Gastroesophageal sphincter (tissue), 4 donors: ENCODE data around the gene SLC35C1. TPM values are rescaled to one million over a fixed set of nuclear protein-coding genes. Genes with fewer than 3 reads are reported as not detected.

Source experiments
- ATAC-seq: fragments of 150-250 bp; one replicate; pipeline ENCODE4 v1.9.1; 2016; ENCODE audit warnings: mild to moderate bottlenecking, moderate library complexity
- H3K27ac ChIP-seq, 4 donors: fragments of 200-600 bp; sonication (generic) in 3 of 4; 1 replicate in 3 of 4; 2 replicates in 1 of 4; pipeline ENCODE4 v1.5.1; 2016 to 2019
- H3K27me3 ChIP-seq: fragments of 200-600 bp; sonication (generic); one replicate; pipeline ENCODE4 v1.5.1; 2019
- H3K36me3 ChIP-seq, 2 donors: fragments of 200-600 bp; sonication (generic); one replicate each; pipeline ENCODE4 v1.5.1; 2019; ENCODE audit warnings: control low read depth in 1 of 2
- H3K4me1 ChIP-seq, 3 donors: fragments of 200-600 bp; sonication (generic); 1 replicate in 2 of 3; 2 replicates in 1 of 3; pipeline ENCODE4 v1.5.1; 2016 to 2019; ENCODE audit warnings: control low read depth in 2 of 3
- H3K4me3 ChIP-seq, 2 donors: fragments of 200-600 bp; sonication (generic); one replicate each; pipeline ENCODE4 v1.5.1; 2019; ENCODE audit warnings: mild to moderate bottlenecking in 1 of 2, moderate library complexity in 1 of 2
- H3K9me3 ChIP-seq, 3 donors: fragments of 200-600 bp; sonication (generic); one replicate each; pipeline ENCODE4 v1.5.1; 2017 to 2019; ENCODE audit warnings: control low read depth in 2 of 3
- CTCF ChIP-seq, 4 experiments: fragments of 200-600 bp in 2 of 4; fragments of 450-650 bp in 2 of 4; sonication (generic) in 1 of 4; IDR thresholded peaks; one replicate each; pipeline ENCODE4 v1.5.1; 2017 to 2019; ENCODE audit warnings: antibody characterized with exemption in 4 of 4, mild to moderate bottlenecking in 2 of 4, moderate library complexity in 2 of 4
- EP300 ChIP-seq: sonication (generic); formaldehyde crosslinking; IDR thresholded peaks from one replicate; pipeline ENCODE4 v1.6.1; 2017; ENCODE audit warnings: antibody characterized with exemption, mild to moderate bottlenecking
- POLR2A ChIP-seq, 2 donors: fragments of 450-650 bp; IDR thresholded peaks; one replicate each; pipeline ENCODE4 v1.6.1; 2017; ENCODE audit warnings: antibody characterized with exemption in 2 of 2, mild to moderate bottlenecking in 2 of 2, moderate library complexity in 1 of 2
- POLR2AphosphoS5 ChIP-seq: sonication (generic); formaldehyde crosslinking; IDR thresholded peaks from one replicate; pipeline ENCODE4 v1.6.1; 2017; ENCODE audit warnings: antibody characterized with exemption
- WGBS, 2 donors: methylation state at CpG; one replicate each; pipeline ENCODE4 v1.1.5; 2018; ENCODE audit warnings: low coverage in 1 of 2; 5-methylcytosine and 5-hydroxymethylcytosine counted together
- total RNA-seq, 4 donors: library from RNA; depleted of rRNA; stranded (reverse); fragments of >200 nt; gene quantifications; one replicate each; pipeline ENCODE4 v1.1.0, GENCODE V29; 2016

The SLC35C1 gene
- total RNA-seq, 4 donors from 2014 or later: 6.8 to 22.3 (median 8.5) TPM

GRCh38 chr11:45847911-45848316, 43.0 kb downstream of the SLC35C1 start:
- Histone ChIP-seq H3K9me3 (no peaks in the 10 kb centered on the region), H3K4me1 (peaks cover 18 to 69% (median 43%) of the 10 kb centered on the region in 3 donors)

DNA sequence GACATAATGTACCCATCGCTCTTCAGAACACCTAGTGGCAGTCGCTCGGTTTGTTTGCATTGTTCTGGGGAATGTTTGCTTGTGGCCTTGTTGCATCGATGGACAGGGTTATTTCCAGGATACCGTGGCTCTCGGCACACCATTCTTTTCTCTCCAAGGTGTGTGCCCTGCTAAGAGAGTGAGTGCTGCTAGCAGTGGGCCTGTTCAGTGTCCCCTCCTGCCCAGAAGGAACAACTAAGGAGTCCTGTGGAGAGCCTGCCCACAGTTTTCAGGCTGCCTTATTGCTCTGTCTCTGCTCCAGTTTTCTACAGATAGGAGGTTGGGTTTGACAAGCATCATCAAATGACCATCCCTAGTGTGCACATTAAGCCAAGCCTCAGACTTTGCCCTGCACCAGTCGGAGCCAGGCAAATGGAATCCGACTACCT, 43.7 kb downstream of the SLC35C1 start:
- Histone ChIP-seq H3K27ac (peak overlapping the region; percentile 96 to 99 (median 98)), H3K4me3 (peak overlapping the region; percentile 92 to 94), H3K36me3 (peaks cover 0 to 5% of the 10 kb centered on the region in 2 donors), H3K27me3 (no peaks in the 10 kb centered on the region), H3K4me1 (peaks cover 22 to 72% (median 47%) of the 10 kb centered on the region in 3 donors), H3K9me3 (no peaks in the 10 kb centered on the region)
- ATAC-seq: no peak
- 31 to 39% methylated on average over 5 to 8 of the region's 8 CpGs for WGBS, 2 donors
- TF ChIP-seq CTCF (IDR thresholded peaks at IDR 0.05): no peak
- TF ChIP-seq EP300: no peak
- TF ChIP-seq POLR2A (IDR thresholded peaks at IDR 0.05): no peak
- TF ChIP-seq POLR2AphosphoS5: no peak

More at GRCh38 chr11:45847911-45848316, 43.0 kb downstream of the SLC35C1 start:
- 10% methylated on average over 1 of the region's 16 CpGs; no CpG with 5 or more reads in 1 of the 2 donors for WGBS, 2 donors
- Histone ChIP-seq H3K27ac (peak overlapping the region; percentile 96 to 99 (median 98)), H3K27me3 (no peaks in the 10 kb centered on the region), H3K4me3 (peak overlapping the region; percentile 92 to 94), H3K36me3 (no peaks in the 10 kb centered on the region)
- no peak for TF ChIP-seq POLR2A (IDR thresholded peaks at IDR 0.05)
- peak in 2 of 4 experiments; percentile 12 to 19 for TF ChIP-seq CTCF (IDR thresholded peaks at IDR 0.05)
- TF ChIP-seq POLR2AphosphoS5: peak; percentile 26
- TF ChIP-seq EP300: no peak
- peak; percentile 24 for ATAC-seq

DNA sequence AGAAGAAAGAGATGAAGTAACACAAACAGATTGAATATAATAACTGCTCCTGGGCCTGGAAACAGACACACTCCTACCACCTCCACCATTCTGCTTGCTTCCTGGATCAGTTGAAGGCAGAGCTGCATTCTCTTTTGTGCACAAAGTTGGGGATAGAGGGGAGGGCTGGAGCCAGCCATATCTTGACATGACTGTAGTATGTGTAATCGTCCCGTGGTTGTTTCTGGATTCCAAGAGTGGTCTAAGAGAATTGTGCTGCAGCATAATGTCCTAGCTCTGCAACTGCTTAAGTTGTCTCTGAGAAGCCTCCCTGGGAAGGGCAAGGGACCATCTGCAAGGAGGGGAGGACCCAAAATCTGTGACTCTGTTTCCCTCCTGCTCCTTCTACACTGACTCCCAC, 45.5 kb downstream of the SLC35C1 start:
- Histone ChIP-seq H3K27ac (peak overlapping the region in 3 of 4 donors; percentile 41 to 99 (median 98)), H3K9me3 (no peaks in the 10 kb centered on the region), H3K4me1 (peaks cover 32 to 87% (median 63%) of the 10 kb centered on the region in 3 donors), H3K27me3 (no peaks in the 10 kb centered on the region), H3K36me3 (peaks cover 0 to 8% of the 10 kb centered on the region in 2 donors), H3K4me3 (no peak overlapping the region)
- no peak for ATAC-seq
- TF ChIP-seq POLR2A (IDR thresholded peaks at IDR 0.05): no peak
- no peak for TF ChIP-seq EP300
- no peak for TF ChIP-seq POLR2AphosphoS5
- no peak for TF ChIP-seq CTCF (IDR thresholded peaks at IDR 0.05)
- 30% methylated on average over 2 of the region's 2 CpGs; no CpG with 5 or more reads in 1 of the 2 donors for WGBS, 2 donors

DNA sequence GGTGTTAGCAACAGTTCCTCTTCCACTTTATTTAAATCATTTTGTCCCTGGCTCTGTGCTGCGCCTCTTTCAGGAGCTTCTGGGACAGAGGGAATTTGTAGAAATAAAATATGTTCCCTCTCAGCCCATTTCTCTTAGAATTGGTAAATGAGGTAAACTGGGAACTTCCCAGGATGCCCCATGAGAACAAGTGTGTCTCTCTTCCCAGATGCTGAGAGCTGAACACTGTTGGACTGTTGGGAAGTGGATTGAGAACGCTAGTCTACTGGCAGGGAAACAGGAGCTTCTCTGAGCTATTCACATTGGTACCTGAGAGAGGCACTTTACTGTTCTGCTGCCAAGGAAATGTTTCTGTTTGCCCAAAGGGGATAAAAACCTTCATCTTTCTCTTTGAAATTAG, 46.3 kb downstream of the SLC35C1 start:
- peaks cover 0 to 13% of the 10 kb centered on the region in 2 donors for H3K36me3 ChIP-seq
- H3K27me3 ChIP-seq: no peaks in the 10 kb centered on the region
- H3K4me1 ChIP-seq: peaks cover 32 to 91% (median 71%) of the 10 kb centered on the region in 3 donors
- WGBS, 2 donors: 0 to 56% methylated on average over 1 to 2 of the region's 2 CpGs
- no peak for ATAC-seq
- no peak for TF ChIP-seq POLR2A (IDR thresholded peaks at IDR 0.05)
- no peak for TF ChIP-seq EP300
- no peak for TF ChIP-seq POLR2AphosphoS5
- no peak for TF ChIP-seq CTCF (IDR thresholded peaks at IDR 0.05)
- no peaks in the 10 kb centered on the region for H3K9me3 ChIP-seq
- H3K27ac ChIP-seq: peak overlapping the region in 2 of 4 donors; percentile 98 to 99
- H3K4me3 ChIP-seq: no peak overlapping the region
